AG09309 (cell line): Measurements from ENCODE around the gene OPRL1.

ENCODE experiments used
- DNase-seq: peaks from one replicate; pipeline ENCODE4 v3.0.0-alpha.2; 2010; ENCODE audit warnings: low read depth
- H3K4me3 ChIP-seq: 2 replicates; pipeline ENCODE4 v1.5.1; 2011; ENCODE audit warnings: mild to moderate bottlenecking, low read depth, low read length, moderate library complexity; ENCODE audit not compliant: control insufficient read depth
- TF ChIP-seq, protein P1 (sequence below): IDR thresholded peaks from 2 replicates; pipeline ENCODE4 v1.5.1; 2011; ENCODE audit warnings: mild to moderate bottlenecking, low read depth, low read length, inconsistent platforms; ENCODE audit not compliant: insufficient read depth, control insufficient read depth; ENCODE audit errors: missing control alignments

The OPRL1 gene

DNA sequence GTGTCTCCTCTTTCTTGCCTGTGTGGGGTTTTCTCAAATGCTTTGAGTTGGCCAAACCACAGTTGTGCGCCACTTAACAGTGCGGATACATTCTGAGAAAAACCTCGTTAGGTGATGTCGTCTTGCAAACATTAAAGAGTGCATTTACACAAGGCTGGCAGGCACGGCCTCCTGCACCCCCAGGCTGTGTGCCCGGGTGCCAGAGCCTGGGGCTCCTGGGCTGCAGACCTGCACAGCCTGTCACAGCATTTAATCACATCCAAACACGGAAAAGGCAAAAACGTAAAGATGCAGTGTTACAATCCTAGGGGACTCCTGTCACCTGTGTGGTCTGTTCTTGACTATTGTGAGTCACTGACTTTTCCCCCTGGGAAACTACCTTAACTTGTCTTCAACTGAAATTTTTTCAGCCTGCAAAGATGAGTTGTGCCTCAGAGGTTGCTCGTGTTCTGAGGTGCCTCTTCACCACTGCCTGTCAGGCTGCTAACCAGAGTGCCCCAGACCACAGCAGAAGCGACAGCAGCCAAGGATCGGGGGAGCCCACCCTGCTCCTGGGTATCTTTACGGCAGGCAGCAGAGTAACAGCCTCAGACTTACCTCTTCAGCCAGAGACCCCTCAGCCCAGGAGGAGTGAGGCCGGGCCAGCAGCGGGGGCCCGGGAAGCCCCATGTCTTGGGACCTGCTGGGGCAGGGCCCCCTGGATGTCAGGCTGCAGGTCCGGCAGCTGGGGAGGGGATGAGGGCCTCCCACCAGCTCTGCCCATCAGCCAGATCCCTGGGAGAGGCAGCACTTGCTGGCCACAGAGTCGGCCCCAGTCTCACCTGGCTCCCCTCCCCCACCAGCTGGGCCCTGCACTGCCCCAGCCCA is 44.6 kb upstream of the OPRL1 start:
- no peak for DNase-seq
- H3K4me3 ChIP-seq, result no peak overlapping the region
- TF ChIP-seq, protein P1, sequence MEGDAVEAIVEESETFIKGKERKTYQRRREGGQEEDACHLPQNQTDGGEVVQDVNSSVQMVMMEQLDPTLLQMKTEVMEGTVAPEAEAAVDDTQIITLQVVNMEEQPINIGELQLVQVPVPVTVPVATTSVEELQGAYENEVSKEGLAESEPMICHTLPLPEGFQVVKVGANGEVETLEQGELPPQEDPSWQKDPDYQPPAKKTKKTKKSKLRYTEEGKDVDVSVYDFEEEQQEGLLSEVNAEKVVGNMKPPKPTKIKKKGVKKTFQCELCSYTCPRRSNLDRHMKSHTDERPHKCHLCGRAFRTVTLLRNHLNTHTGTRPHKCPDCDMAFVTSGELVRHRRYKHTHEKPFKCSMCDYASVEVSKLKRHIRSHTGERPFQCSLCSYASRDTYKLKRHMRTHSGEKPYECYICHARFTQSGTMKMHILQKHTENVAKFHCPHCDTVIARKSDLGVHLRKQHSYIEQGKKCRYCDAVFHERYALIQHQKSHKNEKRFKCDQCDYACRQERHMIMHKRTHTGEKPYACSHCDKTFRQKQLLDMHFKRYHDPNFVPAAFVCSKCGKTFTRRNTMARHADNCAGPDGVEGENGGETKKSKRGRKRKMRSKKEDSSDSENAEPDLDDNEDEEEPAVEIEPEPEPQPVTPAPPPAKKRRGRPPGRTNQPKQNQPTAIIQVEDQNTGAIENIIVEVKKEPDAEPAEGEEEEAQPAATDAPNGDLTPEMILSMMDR, result no peak

DNA sequence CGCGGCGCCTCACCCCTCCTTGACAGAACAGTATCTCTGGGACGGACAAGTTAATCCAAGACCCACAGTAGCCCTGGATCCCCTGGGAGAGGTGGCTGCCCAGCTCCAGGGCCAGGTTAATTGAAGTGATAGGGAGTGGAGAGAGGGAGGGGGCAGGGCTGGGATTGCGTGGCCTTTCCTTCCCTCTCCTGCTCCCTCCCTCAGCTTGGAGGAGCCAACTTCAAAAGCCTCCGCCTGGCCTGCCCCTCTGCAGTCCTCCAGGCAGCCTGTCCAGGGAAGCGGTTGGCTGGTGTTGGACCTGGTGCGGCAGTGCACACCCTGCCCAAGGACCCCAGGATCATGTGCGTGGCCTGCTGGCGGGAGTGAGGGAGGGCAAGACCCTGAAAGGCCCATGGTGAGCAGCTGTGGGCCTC is 43.9 kb upstream of the OPRL1 start, which contains the start of gene C20orf204:
C20orf204 (plus strand) TSS at position 250 of the 413 bp plus-strand sequence; CDS start at position 392, 142 bp downstream.
- no peak within 1 kb of the TSS for H3K4me3 ChIP-seq
- no peak for DNase-seq
- TF ChIP-seq, protein P1, result no peak

DNA sequence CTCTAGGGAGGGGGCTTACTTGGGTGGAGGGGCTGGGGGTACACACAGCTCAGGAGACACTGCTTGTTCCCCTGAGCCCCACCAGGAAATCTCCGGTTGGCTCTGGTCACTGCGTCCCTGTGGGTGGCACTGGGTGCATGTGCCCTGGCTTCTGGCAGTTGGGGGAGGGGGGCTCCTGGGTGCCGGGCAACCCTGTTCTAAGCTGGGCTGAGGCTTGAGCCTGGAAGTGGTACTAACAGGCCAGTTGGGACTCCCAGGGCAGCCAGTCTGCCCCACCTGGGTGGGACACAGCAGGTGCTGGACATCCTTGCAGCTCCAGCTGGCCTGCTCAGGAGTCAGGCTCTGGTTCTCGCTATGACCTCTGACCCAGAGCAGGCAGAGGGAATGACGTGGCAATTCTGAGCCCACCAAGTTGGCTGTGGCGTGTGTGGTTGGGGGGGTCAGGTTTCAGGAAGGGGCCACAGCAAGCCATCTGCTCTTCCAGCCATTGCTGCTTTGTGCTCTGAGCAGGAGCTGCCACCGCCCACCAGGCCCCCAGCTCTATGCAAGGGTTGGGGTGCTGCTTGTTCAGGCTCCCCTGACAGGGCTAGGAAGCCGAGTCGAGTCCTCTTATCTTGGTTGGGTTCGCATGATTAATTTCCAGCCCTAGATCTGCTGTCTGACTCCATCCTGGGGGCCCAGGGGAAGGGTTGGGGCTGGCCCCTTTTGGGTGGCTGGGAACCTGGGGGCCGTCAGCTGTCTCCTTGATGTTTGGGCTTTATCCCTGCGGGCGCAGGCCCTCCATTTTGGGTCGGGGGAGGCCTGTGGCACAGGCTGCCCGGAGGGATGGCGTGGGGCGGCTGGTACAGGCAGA is 43.3 kb upstream of the OPRL1 start:
- no peak for DNase-seq
- TF ChIP-seq, protein P1, result no peak
- H3K4me3 ChIP-seq, result no peak overlapping the region

DNA sequence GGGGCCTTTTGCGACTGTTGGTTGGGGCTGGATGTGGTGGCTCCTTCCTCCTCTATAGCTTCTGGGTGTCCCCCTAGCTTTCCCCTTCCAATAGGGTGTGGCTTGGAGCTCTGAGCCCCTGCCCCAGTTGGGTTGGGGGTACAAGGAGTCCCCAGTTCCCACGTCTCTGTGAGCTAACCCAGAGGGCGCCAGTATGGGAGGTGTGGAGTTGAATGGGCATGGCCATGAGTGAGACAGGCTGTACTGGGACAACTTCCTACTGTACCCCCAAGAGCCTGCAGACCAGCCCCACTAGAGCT is 42.7 kb upstream of the OPRL1 start:
- DNase-seq, result no peak
- TF ChIP-seq, protein P1, result no peak
- no peak overlapping the region for H3K4me3 ChIP-seq

DNA sequence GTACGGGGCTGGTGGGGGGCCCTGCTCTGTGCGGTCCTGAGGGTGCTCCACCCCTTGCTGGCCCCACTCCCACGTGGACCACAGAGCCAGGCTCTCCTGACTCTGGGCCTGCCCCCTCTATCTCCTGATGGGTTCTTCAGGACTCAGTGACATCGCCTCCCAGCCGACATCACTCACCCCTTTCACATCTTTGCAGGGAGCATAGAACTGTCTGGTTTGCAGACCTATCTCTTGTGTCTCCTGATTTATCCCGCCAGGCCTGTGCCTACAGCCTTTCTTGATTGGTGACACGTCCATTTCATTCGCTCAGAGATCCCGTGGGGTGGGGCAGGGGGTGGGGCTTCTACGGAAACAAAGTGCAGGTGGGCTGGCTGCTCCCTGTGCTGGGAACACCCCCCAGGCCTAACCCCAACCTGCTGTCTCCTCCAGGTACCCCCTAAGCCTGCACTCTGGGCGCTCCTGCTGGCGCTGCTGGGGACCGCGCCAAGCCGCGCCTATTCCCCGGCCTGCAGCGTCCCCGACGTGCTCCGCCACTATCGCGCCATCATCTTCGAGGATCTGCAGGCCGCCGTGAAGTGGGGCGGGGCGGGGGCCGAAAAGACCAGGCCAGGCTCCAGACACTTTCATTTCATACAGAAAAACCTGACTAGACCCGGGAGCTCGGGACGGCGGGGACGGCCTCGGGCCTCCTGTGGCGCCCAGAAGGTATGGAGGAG is 42.2 kb upstream of the OPRL1 start:
- no peak overlapping the region for H3K4me3 ChIP-seq
- TF ChIP-seq, protein P1, result no peak
- DNase-seq, result no peak

DNA sequence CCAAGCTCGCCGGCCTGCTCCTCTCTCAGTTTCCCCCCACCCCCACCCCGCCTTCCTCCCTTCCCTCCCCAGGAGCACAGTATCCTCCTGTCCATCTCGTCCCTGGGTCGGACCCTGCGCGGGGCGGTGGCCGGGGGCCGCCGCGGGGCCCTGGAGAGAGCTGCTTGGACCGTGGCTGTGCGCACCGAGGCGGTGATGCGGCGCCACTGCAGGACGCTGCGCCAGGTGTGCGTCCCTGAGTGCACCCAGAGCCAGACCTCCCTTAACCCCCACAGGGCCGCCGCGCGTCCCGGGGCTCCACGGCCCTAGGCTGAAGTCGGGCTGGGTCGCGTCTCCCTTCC is 41.7 kb upstream of the OPRL1 start:
- DNase-seq, result no peak
- TF ChIP-seq, protein P1, result no peak
- no peak overlapping the region for H3K4me3 ChIP-seq
